Epidermal melanocyte (primary cell): ENCODE measurements around the gene PSAPL1.

Experiments
- DNase-seq: peaks from one replicate; pipeline ENCODE4 v3.0.0; 2011; ENCODE audit warnings: low spot score; ENCODE audit not compliant: insufficient read length

PSAPL1 gene, protein sequence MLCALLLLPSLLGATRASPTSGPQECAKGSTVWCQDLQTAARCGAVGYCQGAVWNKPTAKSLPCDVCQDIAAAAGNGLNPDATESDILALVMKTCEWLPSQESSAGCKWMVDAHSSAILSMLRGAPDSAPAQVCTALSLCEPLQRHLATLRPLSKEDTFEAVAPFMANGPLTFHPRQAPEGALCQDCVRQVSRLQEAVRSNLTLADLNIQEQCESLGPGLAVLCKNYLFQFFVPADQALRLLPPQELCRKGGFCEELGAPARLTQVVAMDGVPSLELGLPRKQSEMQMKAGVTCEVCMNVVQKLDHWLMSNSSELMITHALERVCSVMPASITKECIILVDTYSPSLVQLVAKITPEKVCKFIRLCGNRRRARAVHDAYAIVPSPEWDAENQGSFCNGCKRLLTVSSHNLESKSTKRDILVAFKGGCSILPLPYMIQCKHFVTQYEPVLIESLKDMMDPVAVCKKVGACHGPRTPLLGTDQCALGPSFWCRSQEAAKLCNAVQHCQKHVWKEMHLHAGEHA

DNA sequence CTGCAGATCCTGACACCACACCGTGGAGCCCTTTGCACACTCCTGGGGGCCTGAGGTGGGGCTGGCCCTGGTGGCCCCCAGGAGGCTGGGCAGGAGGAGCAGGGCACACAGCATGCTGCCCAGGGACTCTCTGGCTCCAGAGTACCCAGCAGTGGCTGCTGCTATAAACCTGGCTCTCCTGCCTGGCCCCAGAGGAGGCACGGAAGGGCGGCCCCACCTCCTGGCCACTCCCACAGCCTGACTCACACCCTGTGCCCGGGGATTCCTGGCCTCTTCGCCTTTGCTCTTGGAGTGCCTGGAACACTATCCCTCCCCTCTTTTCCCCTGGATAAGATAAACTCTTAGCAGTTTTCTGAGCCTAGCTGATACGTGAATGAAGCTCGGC lies at the start of gene PSAPL1:
PSAPL1 (minus strand) TSS at position 165 of the 385 bp plus-strand sequence; CDS start at position 114, 51 bp downstream.
- no peak for DNase-seq

GRCh38 chr4:7481227-7481626 lies 46.5 kb upstream of the PSAPL1 start:
- no peak for DNase-seq

DNA sequence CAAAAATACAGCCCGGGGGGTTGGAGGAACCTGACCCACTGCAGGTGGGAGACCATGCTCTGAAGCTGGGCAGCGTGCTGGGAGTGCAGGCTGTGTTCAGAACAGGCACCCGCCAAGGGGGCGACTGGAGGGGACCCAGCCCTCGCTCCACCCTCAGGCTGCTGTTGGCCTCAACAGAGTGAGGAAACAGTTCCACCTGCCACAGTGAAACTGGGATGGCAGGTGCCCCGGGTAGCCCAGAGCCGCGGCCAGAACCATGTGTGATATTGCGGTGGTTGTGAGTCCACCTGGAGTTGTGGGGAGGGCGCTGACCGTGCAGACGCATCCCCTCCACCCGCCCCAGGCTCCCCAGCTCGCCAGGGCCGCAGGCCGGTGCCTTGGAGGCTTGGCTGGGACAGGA lies 45.7 kb upstream of the PSAPL1 start:
- DNase-seq, result no peak

DNA sequence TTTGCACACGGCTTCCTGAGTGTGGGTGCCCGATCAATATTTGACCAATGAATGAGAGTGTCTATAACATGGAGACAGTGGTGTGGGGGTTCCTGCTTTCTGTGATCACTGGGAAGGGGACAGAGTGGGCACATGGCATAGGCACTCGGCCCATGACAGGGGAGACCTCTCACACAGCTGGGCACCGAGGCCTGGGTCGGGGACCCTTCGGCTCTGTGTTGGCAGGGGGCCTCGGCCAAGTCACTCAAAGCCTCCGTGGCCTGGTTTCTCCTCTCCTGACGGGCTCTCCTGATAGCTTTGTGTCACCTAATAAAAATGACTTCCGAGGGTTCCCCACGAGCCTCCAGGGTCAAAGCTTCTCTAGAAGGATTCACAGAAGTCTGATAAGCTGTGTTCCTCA lies 43.9 kb upstream of the PSAPL1 start:
- DNase-seq, result no peak

- no peak for DNase-seq
Measured at GRCh38 chr4:7477695-7478094, 43.0 kb upstream of the PSAPL1 start.

GRCh38 chr4:7476820-7477219 lies 42.1 kb upstream of the PSAPL1 start:
- no peak for DNase-seq

- no peak for DNase-seq
Measured at GRCh38 chr4:7475207-7475606, 40.5 kb upstream of the PSAPL1 start.

- no peak for DNase-seq
Measured at GRCh38 chr4:7474320-7474719, 39.6 kb upstream of the PSAPL1 start.

DNA sequence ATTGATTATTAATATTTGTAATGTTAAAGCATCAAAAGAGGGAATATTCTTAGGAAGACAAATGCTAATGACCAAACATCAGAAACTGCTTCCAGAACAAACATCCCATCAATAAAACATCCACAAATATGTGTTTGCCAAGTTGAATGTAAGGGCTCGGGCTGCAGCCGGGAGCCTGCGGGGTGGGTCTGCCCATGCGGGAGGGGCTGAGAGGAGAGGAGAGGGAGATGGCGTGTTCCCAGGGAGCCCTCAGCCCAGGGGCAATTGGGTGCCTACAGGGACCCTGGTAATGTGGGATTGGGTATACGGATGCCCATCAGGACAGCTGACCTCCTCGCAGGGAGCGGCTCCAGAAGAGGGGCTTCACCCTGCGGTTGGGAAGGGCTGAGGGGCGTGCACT lies 38.4 kb upstream of the PSAPL1 start:
- DNase-seq, result no peak

DNA sequence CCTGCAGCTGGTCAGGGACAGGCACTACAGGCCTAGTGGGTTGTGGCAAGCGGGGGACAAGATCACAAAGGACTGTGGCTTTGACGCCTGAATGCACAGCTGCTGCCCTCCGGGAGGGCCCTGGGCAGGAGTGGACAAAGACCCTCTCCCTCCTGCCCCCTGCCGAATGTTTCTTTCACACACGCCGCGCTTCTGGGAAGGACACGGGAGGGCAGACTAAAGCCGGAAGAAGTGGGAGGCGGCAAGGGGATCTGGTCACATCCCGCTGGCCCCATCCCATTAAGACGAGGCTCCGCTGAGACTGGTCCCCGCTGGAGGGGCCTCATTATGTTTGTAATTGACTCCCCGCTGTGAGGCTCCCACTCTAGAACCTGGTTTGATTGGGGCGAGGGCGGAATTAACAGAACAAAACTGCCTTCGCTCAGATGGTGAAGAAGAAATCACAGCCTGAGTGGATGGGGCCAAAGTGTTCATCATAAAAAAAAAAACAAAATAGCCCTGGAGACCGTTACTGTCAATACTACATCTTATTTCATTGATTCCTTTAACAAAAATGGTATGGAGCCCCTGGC lies 37.8 kb upstream of the PSAPL1 start:
- DNase-seq, result no peak

GRCh38 chr4:7470522-7471128 lies 35.9 kb upstream of the PSAPL1 start:
- DNase-seq, result no peak

- DNase-seq, result no peak
Measured at GRCh38 chr4:7470111-7470510, 35.4 kb upstream of the PSAPL1 start.

DNA sequence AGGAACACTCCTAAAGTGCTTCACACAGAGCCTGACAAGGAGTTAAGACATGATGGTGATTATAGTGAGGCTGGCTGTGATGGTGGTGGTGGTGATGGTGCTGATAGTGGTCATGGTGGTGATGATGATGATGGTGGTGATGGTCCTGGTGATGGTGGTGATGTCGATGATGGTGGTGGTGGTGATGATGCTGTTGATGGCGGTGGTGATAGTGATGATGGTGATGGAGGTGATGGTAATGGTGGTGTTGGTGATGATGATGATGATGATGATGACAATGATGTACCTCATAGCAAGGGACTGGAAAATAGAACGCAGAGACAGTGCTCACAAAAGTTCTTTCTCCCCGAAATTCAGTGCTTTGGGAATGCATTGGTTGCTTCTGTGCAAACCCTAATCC lies 34.3 kb upstream of the PSAPL1 start:
- no peak for DNase-seq

- DNase-seq, result no peak
Measured at GRCh38 chr4:7467471-7467870, 32.7 kb upstream of the PSAPL1 start.

GRCh38 chr4:7466904-7467303 lies 32.2 kb upstream of the PSAPL1 start:
- DNase-seq, result no peak

GRCh38 chr4:7466215-7466614 lies 31.5 kb upstream of the PSAPL1 start:
- DNase-seq, result no peak

DNA sequence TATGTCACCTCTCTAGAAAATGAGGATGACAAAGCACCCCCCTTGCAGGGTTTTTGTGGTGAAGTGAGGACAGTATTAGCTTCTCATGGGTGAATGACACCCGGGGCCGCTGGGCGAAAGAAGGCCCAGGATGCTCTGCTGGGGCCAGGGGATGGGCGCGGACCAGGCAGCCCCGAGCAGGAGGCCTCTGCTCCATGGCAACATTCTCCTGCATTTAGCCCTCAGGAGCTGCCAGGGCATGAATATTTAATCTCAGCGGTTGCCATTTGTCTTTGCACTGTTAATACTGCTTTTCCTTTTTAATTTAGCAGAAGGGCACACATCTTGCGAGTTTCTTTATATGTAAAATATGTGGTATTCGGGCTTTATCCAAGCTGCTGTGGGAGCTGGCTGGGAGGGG lies 30.3 kb upstream of the PSAPL1 start:
- DNase-seq, result no peak

DNA sequence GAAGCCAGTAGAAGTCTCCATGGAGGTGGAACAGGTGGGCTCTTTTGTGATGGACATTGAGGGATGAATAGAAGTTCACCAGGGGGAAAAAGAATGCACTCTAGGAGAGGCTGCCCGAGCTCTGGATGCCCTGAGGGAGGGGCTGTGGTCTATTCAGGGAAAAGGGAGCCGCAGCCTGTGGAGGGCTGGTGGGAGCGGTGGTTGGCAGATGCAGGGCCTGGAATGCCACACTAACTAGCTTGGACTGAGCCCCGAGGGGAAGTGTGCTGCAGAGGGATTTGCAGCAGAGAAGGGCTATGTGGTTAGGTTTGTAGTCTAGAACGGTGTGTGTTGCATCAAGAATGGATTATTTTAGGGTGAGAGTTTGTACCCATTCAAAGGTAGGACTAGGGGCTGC lies 29.5 kb upstream of the PSAPL1 start:
- no peak for DNase-seq

DNA sequence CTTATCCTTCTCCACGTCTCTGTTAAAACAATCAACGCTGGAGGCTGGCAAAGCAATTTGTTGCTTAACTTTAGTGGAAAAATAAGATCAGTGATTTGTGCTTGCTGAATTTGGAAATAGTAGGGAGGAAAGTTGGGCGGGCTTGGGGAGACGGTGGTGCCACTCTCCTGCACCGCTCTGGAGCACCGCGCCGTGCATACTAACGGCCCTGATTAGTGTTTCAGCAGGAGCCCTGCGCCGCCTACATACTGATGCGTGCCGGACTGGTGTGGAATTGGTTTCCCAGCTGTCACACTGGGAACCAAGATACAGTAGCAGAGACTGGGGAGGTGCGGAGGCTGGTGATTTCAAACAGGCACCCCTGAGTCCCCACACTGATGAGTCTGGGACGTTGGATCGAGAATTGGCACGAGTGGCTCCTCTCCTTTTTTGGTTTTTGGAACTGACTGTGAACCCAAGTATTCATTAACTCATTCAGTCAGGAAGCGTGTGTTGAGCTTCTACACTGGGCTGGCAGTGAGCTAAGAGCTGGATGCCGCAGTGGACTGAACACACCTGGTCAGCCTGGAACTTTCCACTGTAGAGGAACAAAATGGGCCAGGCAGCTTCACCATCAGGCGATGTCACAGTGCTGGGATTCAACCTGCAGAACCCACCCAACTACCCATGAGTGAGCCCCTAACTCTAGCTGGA lies 29.0 kb upstream of the PSAPL1 start:
- DNase-seq, result no peak

GRCh38 chr4:7462509-7462971 lies 27.8 kb upstream of the PSAPL1 start:
- no peak for DNase-seq

GRCh38 chr4:7461230-7461629 lies 26.5 kb upstream of the PSAPL1 start:
- DNase-seq, result no peak

- no peak for DNase-seq
Measured at GRCh38 chr4:7460566-7460965, 25.8 kb upstream of the PSAPL1 start.
